Activated B cell treated with CpG ODN at 0.5 μM for 24 hours (primary cell): Measurements from ENCODE around the gene KCNH2. TPM values are rescaled to one million over a fixed set of nuclear protein-coding genes. Genes with fewer than 3 reads are reported as not detected.
"Not testable (repeated sequence)": the region's sequence is repeated elsewhere in the genome, so short reads cannot be mapped to it uniquely, and the experiment has no call there.

Source experiments
- ATAC-seq: fragments of 200-7000 bp; cut with Tn5 transposase; one replicate; pipeline ENCODE4 v1.10.0; 2021; ENCODE audit warnings: low read depth, mild to moderate bottlenecking, moderate library complexity
- CTCF ChIA-PET: fragments of 350-600 bp; sonication (Branson Sonifier 250); formaldehyde crosslinking; loops from one replicate; lab custom pipeline; 2021; ENCODE audit warnings: antibody characterized with exemption; lab: Charles Lee
- POLR2A ChIA-PET: fragments of 350-600 bp; sonication (Branson Sonifier 250); formaldehyde crosslinking; loops from one replicate; lab custom pipeline; 2021; ENCODE audit warnings: antibody characterized with exemption; lab: Charles Lee
- DNase-seq: peaks from one replicate; pipeline ENCODE4 v3.0.0; 2022
- H3K27ac Mint-ChIP-seq: one replicate; pipeline ENCODE4 v1.8.0; 2020; ENCODE audit warnings: mixed read lengths
- H3K27me3 Mint-ChIP-seq: one replicate; pipeline ENCODE4 v1.8.0; 2021; ENCODE audit warnings: mixed read lengths
- H3K36me3 Mint-ChIP-seq: one replicate; pipeline ENCODE4 v1.8.0; 2021; ENCODE audit warnings: low read depth, mixed read lengths
- H3K4me1 Mint-ChIP-seq: one replicate; pipeline ENCODE4 v1.8.0; 2021; ENCODE audit warnings: mixed read lengths
- H3K4me3 Mint-ChIP-seq: one replicate; pipeline ENCODE4 v1.8.0; 2020; ENCODE audit warnings: mild to moderate bottlenecking, mixed read lengths
- H3K9me3 Mint-ChIP-seq: one replicate; pipeline ENCODE4 v1.8.0; 2020; ENCODE audit warnings: mixed read lengths
- intact Hi-C: fragments of 100-400 bp; cut with micrococcal nuclease; formaldehyde crosslinking; loops from one replicate; pipeline ENCODE4 v1.15.1; 2024
- total RNA-seq: library from RNA; stranded (reverse); gene quantifications from 2 replicates; pipeline ENCODE4 v1.2.3, GENCODE V29; 2022
- TF ChIP-seq, protein P1 (sequence below): fragments of 200-600 bp; IDR thresholded peaks from one replicate; pipeline ENCODE4 v1.8.0; 2022; ENCODE audit warnings: antibody characterized with exemption, mild to moderate bottlenecking

KCNH2 gene
- total RNA-seq, 1 donor from 2014 or later, result 0.29 TPM

DNA sequence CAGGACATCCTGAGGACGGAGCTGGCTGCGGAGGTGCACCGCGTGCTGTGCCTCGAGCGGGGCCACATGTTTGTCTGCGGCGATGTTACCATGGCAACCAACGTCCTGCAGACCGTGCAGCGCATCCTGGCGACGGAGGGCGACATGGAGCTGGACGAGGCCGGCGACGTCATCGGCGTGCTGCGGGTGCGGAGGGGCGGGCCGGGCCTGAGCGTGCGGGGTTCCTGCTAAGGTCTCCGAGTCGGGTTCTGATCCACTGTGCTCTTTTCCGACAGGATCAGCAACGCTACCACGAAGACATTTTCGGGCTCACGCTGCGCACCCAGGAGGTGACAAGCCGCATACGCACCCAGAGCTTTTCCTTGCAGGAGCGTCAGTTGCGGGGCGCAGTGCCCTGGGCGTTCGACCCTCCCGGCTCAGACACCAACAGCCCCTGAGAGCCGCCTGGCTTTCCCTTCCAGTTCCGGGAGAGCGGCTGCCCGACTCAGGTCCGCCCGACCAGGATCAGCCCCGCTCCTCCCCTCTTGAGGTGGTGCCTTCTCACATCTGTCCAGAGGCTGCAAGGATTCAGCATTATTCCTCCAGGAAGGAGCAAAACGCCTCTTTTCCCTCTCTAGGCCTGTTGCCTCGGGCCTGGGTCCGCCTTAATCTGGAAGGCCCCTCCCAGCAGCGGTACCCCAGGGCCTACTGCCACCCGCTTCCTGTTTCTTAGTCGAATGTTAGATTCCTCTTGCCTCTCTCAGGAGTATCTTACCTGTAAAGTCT lies 35.8 kb upstream of the KCNH2 start:
- ATAC-seq (peak; percentile 68), DNase-seq (peak; percentile 71)
- Mint-ChIP-seq H3K27me3 (peaks cover 3% of the 10 kb centered on the region), H3K4me1 (peaks cover 48% of the 10 kb centered on the region), H3K36me3 (no peaks in the 10 kb centered on the region), H3K4me3 (peak overlapping the region; percentile 89), H3K9me3 (no peaks in the 10 kb centered on the region), H3K27ac (peak overlapping the region; percentile 92)
- intact Hi-C loops, result loop anchor here (1.0 to 5.0 kb wide), 7 partner anchors 14 to 577 kb away; partner anchors contain the start of genes ABCB8 and SLC4A2
- ChIA-PET POLR2A (interaction anchor here (0.6 to 1.7 kb wide), 3 partner anchors 14 to 95 kb away, joined by 3 to 11 read pairs (median 6); partner anchors contain the start of gene ABCB8), CTCF (interaction anchor here (0.6 to 0.9 kb wide), 2 partner anchors 14 to 68 kb away, joined by 3 read pairs; partner anchors contain the start of gene ABCB8)
- TF ChIP-seq, protein P1, sequence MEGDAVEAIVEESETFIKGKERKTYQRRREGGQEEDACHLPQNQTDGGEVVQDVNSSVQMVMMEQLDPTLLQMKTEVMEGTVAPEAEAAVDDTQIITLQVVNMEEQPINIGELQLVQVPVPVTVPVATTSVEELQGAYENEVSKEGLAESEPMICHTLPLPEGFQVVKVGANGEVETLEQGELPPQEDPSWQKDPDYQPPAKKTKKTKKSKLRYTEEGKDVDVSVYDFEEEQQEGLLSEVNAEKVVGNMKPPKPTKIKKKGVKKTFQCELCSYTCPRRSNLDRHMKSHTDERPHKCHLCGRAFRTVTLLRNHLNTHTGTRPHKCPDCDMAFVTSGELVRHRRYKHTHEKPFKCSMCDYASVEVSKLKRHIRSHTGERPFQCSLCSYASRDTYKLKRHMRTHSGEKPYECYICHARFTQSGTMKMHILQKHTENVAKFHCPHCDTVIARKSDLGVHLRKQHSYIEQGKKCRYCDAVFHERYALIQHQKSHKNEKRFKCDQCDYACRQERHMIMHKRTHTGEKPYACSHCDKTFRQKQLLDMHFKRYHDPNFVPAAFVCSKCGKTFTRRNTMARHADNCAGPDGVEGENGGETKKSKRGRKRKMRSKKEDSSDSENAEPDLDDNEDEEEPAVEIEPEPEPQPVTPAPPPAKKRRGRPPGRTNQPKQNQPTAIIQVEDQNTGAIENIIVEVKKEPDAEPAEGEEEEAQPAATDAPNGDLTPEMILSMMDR, result no peak

- ChIA-PET POLR2A (interaction anchor here (0.6 to 1.7 kb wide), 4 partner anchors 15 to 96 kb away, joined by 3 to 11 read pairs (median 4); partner anchors contain the start of gene ABCB8), CTCF (interaction anchor here (0.6 to 1.7 kb wide), 3 partner anchors 15 to 98 kb away, joined by 3 to 5 read pairs (median 3); partner anchors contain the start of gene ABCB8)
- Mint-ChIP-seq H3K4me3 (peak overlapping the region; percentile 89), H3K27me3 (peaks cover 2% of the 10 kb centered on the region), H3K27ac (no peak overlapping the region), H3K36me3 (no peaks in the 10 kb centered on the region), H3K4me1 (peaks cover 45% of the 10 kb centered on the region), H3K9me3 (no peaks in the 10 kb centered on the region)
- DNase-seq (no peak), ATAC-seq (no peak)
- TF ChIP-seq, protein P1, result no peak
- intact Hi-C loops, result loop anchor here (1.0 to 5.0 kb wide), 7 partner anchors 15 to 576 kb away; partner anchors contain the start of genes ABCB8 and SLC4A2
These were observed 35.2 kb upstream of the KCNH2 start for GRCh38 chr7:151013356-151013732.

GRCh38 chr7:151012911-151013347 lies 34.8 kb upstream of the KCNH2 start:
- Mint-ChIP-seq H3K36me3 (no peaks in the 10 kb centered on the region), H3K9me3 (no peaks in the 10 kb centered on the region), H3K4me3 (peak overlapping the region; percentile 41), H3K27ac (no peak overlapping the region), H3K4me1 (peaks cover 45% of the 10 kb centered on the region), H3K27me3 (no peaks in the 10 kb centered on the region)
- peak; percentile 18 for ATAC-seq
- intact Hi-C loops, result loop anchor here (1.0 to 5.0 kb wide), 7 partner anchors 15 to 576 kb away; partner anchors contain the start of genes ABCB8 and SLC4A2
- DNase-seq, result no peak
- ChIA-PET POLR2A (interaction anchor here (0.7 kb wide), 1 partner anchor 50 kb away, joined by 3 read pairs; no protein-coding TSS in a partner anchor), CTCF (interaction anchor here (0.9 to 1.7 kb wide), 2 partner anchors 15 to 99 kb away, joined by 3 to 5 read pairs; partner anchors contain the start of gene ABCB8)
- TF ChIP-seq, protein P1, result no peak

DNA sequence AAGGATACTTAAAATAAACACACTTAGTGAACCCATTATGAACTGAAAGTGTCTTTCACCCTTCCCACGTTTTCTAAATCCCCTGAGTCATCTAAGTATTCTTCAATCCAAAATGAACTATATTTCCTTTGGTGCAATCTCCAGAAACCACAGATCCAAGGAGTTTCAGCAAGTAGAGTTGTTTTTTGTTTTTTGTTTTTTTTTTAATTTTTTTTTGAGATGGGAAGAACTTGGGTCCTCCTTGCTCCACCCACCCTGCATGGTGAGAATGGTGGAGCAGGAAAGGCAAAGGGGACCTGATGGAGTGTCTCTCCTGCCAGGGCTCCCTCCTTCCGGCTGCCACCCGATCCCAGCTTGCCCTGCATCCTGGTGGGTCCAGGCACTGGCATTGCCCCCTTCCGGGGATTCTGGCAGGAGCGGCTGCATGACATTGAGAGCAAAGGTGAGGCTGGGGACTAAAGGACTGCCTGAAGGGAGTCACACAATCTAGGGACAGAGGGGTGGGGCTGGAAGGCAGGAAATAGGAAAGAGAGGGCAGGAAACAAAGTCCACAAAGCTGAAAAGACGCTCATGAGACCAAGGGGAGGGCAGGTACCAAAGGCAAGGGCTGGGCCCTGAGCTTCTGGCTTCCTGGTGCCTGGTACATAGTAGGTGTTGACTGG lies 34.0 kb upstream of the KCNH2 start:
- no peaks in the 10 kb centered on the region for H3K27me3 Mint-ChIP-seq

DNA sequence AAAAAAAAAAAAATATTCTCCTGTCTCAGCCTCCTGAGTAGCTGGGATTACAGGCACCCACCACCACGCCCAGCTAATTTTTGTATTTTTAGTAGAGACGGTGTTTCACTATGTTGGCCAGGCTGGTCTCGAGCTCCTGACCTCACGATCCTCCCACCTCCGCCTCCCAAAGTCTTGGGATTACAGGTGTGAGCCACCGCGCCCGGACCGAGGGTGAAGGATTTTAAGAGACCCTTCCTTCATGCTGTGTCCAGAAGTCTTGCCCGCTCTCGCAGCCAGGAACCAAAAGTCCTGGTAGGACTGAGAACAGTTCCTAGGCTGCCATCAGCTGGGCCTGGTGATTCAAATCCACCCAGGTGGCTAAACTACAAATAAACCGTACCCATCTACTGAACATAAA lies 33.5 kb upstream of the KCNH2 start:
- H3K36me3 Mint-ChIP-seq, ATAC-seq, H3K27me3 Mint-ChIP-seq, DNase-seq, H3K4me3 Mint-ChIP-seq, H3K9me3 Mint-ChIP-seq, H3K27ac Mint-ChIP-seq, POLR2A ChIA-PET: not testable (repeated sequence)
- CTCF ChIA-PET, result interaction anchor here (1.7 kb wide), 1 partner anchor 100 kb away, joined by 5 read pairs; no protein-coding TSS in a partner anchor
- peaks cover 41% of the 10 kb centered on the region for H3K4me1 Mint-ChIP-seq
- intact Hi-C loops, result loop anchor here (2.0 to 5.0 kb wide), 4 partner anchors 77 to 574 kb away; no protein-coding TSS in a partner anchor

More for the DNA sequence above, 34.0 kb upstream of the KCNH2 start:
- CTCF ChIA-PET, result interaction anchor here (1.7 kb wide), 1 partner anchor 100 kb away, joined by 5 read pairs; no protein-coding TSS in a partner anchor
- H3K4me1 Mint-ChIP-seq, result peaks cover 41% of the 10 kb centered on the region
- H3K9me3 Mint-ChIP-seq, result no peaks in the 10 kb centered on the region
- TF ChIP-seq, protein P1, result no peak
- intact Hi-C loops, result loop anchor here (2.0 to 5.0 kb wide), 4 partner anchors 77 to 575 kb away; no protein-coding TSS in a partner anchor
- H3K27ac Mint-ChIP-seq, result no peak overlapping the region
- ATAC-seq (no peak), DNase-seq (no peak)
- POLR2A ChIA-PET, result no interaction called here
- H3K36me3 Mint-ChIP-seq, result no peaks in the 10 kb centered on the region
- no peak overlapping the region for H3K4me3 Mint-ChIP-seq
